GM10847 (cell line): ENCODE data around the gene RPTOR.

Experiments
- POLR2A ChIP-seq: IDR thresholded peaks from 2 replicates; pipeline ENCODE4 v1.6.1; 2011; ENCODE audit not compliant: insufficient read length; ENCODE audit errors: extremely low read depth

Gene RPTOR

DNA sequence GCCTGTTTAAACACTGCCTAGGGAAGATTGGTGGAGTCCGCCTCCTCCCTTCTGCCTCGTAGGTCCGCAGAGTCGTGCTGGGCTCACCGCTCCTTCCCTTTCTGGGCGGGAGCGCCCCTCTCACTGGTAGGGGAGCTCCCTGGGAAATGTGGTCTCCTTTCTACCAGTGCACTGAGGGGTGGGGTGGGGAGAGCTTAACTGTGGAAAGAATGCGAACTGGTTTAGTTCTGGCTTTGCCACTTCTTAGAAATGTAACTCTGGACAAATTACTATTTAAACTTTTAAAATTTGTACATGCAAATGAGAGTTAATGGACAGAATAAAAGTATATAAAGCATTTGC, 105.7 kb downstream of the RPTOR start:
- TF ChIP-seq POLR2A, result no peak

DNA sequence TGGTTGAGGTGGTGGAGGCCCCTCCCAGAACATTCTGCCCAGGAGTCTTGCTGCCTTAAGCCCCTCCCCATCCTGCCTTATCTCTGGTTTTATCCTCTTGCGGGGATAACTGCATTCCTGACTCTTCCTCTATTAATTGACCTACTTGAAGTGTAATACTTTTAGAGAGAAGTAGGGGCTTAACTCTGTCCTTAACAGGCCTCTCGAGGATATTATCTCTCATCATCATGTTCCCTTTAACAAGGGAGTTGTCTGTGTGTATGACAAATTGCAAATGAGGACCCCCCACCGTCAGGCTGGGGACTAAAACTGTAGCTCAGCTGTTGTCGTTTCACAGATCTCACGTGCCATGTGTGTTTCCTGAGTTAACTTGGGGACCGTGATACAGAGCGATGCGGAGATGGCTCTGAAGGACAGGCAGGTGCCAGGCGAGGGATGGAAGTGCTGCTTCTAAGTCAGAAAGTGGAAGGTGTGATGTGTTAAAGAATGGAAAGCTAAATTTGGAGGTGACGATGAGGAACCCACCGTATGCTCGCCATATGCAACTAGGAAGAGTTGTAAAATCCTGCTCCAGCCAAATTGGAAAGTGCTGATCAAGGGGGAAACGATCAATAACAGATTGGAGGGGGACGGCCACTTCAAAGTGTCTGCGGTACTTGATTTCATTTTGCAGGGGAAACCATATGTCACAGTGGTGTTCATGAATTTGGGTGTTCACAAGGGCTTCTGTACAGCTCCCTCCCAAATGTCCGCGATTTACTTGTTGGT, 106.3 kb downstream of the RPTOR start:
- TF ChIP-seq POLR2A, result no peak

DNA sequence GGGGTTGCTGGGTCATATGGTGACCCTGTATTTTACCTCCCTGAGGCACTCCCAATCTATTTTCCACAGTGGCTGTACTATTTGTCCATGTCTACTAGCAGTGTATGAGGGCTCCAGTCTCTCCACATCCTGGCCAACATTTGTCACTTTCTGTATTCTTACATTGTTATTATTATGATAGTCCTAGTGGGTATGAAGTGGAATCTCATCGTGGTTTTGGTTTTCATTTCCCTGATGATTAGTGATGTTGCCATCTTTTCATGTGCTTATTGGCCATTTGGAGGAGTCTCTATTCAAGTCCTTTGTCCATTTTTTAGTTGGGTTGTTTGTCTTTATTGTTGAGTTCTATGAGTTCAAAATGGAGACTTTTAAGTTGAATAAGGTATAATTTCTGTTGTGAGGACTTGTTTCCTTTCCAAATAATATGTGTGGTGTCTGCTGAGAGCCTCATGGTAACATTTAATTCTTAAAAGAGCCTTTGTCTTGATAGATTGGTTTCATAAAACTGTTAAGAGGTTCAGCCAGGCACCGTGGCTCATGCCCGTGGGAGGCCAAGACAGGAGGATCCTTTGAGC, 108.2 kb downstream of the RPTOR start:
- TF ChIP-seq POLR2A, result no peak

DNA sequence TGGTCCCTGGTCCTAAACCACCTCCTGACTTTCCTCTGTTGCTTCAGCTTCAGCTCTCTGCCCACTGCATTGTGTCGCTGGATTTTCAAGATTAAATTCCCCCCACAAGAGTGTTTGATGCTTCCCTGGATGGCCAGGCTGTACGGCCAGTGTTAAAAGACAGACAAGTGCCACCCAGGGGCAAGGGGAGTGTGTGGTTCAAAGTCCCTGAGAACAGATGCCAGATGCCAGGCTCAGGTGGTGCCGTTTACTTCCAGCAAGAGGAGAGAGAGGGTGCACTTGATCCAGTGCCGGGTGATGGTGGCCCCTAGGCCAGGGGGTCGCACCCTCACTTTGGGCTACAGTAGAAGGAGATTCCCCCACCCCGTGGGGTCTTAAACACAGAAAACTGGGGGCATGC, 109.2 kb downstream of the RPTOR start:
- no peak for TF ChIP-seq POLR2A

DNA sequence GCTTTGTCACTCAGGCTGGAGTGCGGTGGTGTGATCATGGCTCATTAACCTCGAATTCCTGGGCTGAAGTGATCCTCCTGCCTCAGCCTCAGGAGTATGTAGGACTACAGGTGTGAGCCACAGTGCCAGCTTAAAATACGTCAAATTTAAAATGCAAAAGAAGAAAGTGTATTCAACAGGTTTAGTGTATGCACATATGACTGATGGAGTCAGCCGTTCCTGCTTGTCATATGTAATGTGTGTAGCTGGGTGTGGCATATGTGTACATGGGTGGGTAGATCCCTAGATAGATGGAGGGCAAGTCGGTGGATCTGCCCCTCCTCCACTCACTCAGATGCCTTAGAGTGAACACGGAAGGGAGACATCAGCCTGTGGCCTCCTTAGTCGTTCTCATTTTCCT, 111.0 kb downstream of the RPTOR start:
- no peak for TF ChIP-seq POLR2A

DNA sequence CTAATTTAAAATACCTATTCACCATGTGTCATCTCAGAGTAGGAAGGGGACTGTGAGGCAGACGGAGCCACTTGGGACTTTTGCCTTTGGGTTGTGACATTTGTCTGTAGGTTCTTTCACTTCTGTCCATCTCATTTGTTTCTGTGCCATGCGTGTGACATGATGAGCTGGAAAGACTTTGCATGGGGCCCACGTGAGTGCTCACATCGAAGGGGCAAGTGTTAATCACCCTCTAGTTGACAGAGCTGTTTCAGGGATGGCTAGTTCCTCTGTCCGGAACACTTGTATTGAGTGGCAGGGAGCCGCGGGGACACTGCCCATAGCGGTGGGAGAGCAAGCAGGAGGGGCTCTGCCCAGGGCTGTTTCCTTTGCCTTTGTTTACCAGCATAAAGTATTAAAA, 112.0 kb downstream of the RPTOR start:
- TF ChIP-seq POLR2A, result no peak

DNA sequence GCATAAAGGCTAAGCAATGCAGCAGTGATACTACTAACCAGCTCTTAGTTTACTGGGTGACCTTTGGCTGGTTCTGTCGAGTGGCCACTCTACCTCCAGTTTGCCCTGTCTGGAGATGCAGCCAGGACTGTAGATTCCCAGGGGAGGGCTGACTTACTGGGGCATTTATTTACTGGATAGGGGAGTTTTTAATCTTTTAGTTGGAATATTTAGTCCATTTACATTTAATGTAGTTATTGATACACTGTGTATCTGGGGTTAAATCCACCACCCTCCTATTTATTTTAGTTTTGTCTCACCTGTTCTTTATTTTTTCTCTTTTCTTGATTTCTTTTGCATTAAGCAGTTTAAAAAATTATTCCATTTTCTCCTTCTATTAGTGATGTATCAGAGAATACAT, 112.9 kb downstream of the RPTOR start:
- no peak for TF ChIP-seq POLR2A

DNA sequence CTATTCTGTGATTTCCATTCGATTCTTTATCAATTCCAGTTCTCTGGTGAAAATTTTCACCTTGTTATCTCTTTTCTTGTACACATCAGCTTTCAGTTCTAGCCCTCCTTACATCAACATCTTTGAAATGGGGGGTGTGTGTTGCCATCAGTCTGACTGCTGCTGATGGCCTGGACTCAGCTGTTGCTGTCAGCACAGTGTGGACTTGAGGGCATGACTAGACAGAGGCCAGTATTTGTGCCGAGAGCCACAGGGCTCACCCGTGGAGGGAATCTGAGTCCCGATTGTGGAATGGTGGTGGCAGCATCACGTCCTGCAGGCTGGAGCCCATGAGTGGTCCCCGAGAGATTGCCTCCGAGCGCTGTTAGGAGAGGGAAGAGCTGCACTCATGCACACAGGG, 114.2 kb downstream of the RPTOR start:
- no peak for TF ChIP-seq POLR2A

DNA sequence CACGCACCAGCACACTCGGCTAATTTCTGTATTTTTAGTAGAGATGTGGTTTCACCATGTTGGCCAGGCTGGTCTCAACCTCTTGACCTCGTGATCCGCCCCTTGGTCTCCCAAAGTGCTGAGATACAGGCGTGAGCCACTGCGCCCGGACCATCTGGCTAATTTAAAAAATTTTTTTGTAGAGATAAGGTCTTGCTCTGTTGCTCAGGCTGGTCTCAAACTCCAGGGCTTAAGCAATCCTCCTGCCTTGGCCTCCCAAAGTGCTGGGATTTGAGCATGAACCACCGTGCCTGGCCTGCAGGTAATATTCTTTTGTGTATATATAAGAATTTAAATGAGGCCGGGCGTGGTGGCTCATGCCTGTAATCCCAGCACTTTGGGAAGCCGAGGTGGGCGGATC, 115.0 kb downstream of the RPTOR start:
- TF ChIP-seq POLR2A, result no peak

DNA sequence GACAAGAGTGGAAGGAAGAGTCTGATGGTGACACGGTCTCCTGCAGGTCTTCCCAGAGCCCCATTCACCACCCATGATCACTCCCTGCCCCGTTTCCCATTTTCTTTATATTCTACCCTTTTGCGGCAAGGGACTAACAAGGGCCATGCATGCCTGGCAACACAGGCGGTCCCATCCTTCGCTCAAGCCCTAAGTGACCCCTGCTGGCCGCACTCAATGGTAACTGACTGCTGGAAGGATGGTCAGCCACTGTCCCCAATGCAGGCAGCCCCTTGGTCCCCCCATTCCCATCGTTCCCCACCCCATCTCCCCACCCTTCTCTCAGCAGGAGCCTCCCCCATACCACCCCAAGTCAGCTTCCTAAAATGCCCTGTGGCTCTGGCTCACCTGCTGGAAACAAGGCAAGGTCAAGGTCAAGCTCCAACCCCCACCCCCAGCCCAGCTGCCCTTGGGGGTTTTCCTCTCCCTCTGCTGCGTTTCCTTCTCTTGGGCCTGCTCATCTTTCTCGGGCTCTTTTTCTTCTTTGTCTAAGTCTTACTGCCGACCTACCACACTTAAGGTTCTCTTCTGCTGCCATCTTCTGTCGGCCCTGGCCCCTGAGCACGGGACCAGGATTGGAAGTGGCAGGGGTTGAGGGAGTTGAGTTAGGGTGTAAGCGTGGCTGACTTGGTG, 116.0 kb downstream of the RPTOR start:
- TF ChIP-seq POLR2A, result no peak

DNA sequence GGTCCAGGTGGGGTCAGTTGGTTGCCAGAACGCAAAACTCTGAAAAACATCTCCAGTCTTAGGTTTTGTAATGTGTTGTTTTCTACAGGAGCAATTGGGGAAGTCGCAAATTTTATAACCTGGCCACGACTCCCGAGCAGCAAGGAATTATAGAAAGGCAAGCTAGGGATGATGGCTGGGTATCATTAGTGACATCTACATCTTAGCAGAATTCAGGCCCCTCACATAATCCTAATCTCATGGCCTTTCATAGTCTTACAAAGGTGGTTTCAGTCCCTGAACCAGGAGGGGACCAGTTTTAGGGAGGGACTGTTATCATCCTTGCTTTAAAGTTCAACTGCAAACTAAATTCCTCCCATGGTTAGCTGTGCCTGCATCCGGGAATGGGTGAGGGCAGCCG, 117.9 kb downstream of the RPTOR start:
- no peak for TF ChIP-seq POLR2A

DNA sequence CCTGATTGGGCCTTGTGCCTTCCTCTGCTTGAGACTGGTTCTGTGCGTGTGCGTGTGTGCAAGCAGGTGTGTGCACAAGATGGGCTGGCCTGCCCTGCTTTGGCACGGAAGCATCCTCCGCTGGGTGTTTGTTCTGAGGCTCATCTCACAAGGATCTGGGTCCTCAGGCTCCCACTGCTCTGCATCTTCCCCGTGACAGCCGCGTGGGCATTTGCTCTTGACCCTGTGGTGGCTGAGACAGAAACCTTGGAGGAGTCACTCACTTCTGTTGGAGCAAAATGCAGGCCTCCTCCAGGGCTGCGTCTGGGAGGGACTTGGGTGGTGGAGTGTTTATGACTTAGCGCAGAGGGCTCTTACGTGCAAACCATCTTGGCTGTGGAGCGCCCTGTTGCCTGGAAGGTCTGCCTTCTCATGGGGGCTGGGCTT, 119.2 kb downstream of the RPTOR start:
- no peak for TF ChIP-seq POLR2A

DNA sequence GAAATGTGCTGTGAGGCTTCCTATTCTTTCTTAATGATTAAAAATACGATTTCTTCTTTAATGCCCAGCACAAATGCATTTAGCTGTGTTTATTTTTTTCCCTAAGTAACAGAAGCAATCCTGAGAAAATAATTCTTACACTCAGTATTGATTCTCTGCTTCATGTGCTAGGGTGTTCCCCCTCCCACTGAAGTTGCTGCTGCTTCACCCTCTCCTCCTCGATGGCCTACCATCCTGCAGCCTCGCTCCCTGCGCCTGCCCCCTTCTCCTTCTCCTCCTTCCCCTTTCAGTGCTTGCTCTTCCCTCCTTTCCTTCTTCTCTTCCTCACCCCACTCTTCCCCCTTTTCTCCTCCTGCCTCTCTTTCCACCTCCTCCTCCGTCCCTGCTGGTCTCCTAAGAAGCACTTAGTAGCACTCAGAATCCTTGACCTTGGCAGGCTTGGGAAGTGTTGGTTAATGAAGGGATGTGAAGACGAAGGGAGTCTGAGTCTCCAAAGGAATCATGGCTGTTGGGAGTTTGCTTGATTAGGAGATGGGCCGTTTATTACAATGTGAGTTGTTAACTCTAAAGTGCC, 119.7 kb downstream of the RPTOR start:
- no peak for TF ChIP-seq POLR2A

DNA sequence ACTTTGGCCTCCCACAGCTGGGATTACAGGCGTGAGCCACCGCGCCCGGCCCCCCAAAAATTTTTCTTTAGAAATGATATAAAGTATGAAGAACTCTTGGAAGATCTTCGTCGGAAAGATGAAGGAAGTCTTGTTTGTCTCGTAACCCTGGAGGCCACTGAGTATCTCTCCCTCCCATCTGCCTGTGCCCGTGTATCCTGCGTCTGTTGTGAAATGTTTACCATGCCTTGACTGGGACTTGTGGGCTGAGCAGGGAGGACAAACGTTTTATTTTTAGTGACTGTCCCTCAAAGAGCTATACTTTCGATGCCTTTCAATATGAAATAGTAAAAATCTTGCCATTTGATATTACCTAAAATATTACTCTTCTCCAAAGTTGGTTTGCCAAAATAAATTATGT, 121.2 kb downstream of the RPTOR start:
- no peak for TF ChIP-seq POLR2A

DNA sequence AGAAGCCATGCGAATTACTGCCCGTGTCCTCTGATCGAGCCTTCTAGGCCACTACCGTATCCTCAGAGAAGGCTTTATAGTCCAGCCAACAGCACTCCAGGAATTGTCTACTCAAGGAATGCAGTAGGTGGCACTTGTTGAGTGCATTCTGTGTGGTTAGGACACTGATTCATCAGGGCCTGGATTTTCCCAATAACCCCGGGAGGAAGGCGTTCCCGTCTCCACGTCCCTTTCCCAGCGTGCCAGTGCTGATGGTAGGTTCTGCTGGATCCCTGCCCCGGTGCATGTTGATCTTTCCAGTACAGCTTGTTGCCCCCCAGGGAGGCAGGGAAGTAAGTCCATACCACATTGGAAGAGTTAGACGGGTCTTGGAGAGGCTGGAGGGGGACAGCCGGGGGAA, 122.2 kb downstream of the RPTOR start:
- TF ChIP-seq POLR2A, result no peak
